PFSK-1 (cell line): Measurements from ENCODE around the gene GBF1.

Experiments
- FOXP2 ChIP-seq: optimal IDR thresholded peaks from 2 replicates; pipeline ENCODE3; 2011; ENCODE audit warnings: borderline replicate concordance, control low read depth, inconsistent platforms; ENCODE audit not compliant: insufficient read depth; ENCODE audit errors: extremely low read length, extremely low read depth
- POLR2AphosphoS5 ChIP-seq: IDR thresholded peaks from 2 replicates; pipeline ENCODE4 v1.6.1; 2012; ENCODE audit warnings: low read depth, mild to moderate bottlenecking, control low read depth, low read length, moderate library complexity
- REST ChIP-seq, 2 experiments: IDR thresholded peaks; 2 replicates each; pipeline versions ENCODE4 v1.6.1 to v1.8.0; 2011 to 2012; ENCODE audit warnings: low read depth in 2 of 2, low read length in 2 of 2, control low read depth in 1 of 2, inconsistent platforms in 1 of 2, mild to moderate bottlenecking in 1 of 2, moderate library complexity in 1 of 2; ENCODE audit not compliant: insufficient read depth in 1 of 2
- SIN3A ChIP-seq: IDR thresholded peaks from 2 replicates; pipeline ENCODE4 v1.6.1; 2012; ENCODE audit warnings: mild to moderate bottlenecking, low read length, moderate library complexity, borderline replicate concordance; ENCODE audit not compliant: insufficient read depth
- TAF1 ChIP-seq: IDR thresholded peaks from 2 replicates; pipeline ENCODE4 v1.6.1; 2012; ENCODE audit warnings: low read length, control low read depth, borderline replicate concordance; ENCODE audit not compliant: insufficient read depth

Gene GBF1

GRCh38 chr10:102240467-102241031, 4.8 kb upstream of the GBF1 start:
- no peak for TF ChIP-seq TAF1
- TF ChIP-seq REST (IDR thresholded peaks at IDR 0.05; ENCODE audit: insufficient read depth in 1 of 2, low read depth in 2 of 2, low read length in 2 of 2), result no peak
- no peak for TF ChIP-seq SIN3A

GRCh38 chr10:102241032-102241443, 4.3 kb upstream of the GBF1 start:
- no peak for TF ChIP-seq SIN3A

DNA sequence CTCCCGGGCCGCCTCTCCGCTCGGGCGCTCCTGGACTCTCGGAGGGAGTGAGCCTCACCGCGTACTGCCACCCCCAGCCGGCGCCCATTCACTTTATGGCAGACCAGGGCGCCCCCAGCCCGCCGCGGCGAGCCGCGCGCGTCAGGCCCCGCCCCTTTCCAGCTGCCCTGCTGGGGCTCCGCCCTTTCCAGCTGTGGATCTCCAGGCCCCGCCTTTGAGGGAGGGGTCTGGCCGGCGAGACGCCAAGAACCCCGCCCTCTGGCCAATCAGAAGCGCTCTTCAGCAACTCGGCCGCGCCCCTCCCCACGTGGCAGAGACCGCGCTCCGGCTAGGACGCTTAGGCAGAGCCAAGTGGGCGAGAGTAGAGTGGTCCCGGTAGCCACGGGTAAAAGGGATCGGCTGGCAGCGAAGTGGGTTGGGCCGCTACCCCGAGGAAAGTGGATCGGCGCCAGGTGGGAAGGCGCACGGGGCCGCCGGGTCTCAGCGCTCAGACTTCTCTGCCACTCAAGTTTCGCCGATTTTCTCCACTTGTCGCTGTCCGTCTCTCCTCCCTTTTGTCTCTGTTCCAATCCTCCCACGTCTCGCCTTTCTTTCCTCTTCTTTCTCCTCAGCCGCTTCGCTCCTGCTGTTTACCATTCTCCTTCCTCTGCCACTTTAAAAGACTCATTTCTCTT, 3.8 kb upstream of the GBF1 start, which contains the start of gene PITX3:
Gene PITX3 (minus strand): TSS at position 69 of the 674 bp plus-strand sequence. CDS start 9,432 bp downstream, outside the sequence.
- TF ChIP-seq REST (IDR thresholded peaks at IDR 0.05; ENCODE audit: insufficient read depth in 1 of 2, low read depth in 2 of 2, low read length in 2 of 2) (peak in 1 of 2 experiments; percentile 62; a peak in 2 of 4 replicates), TAF1 (no peak), POLR2AphosphoS5 (no peak), FOXP2 (no peak), SIN3A (peak; percentile 84; the same call in 1 of the 2 replicates)

DNA sequence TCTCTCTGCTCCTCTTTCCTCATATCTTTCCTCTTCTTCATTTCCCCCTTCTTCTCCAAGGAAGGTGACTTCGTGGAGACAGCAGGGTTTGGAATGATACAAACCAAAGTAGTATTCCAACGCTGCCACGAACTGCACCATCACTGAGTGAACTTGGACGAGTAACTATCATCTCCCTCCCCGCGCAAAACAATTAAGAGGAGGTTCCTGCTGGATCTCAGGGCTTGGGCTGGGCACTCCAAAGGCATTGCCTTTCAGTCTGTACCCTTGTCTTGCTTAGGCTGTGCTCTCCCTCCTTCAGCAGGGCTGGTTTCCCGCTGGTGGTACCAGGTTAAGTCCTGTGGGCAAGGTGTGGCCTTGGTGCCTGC, 3.2 kb upstream of the GBF1 start:
- no peak for TF ChIP-seq REST (IDR thresholded peaks at IDR 0.05; ENCODE audit: insufficient read depth in 1 of 2, low read depth in 2 of 2, low read length in 2 of 2)
- no peak for TF ChIP-seq POLR2AphosphoS5
- no peak for TF ChIP-seq FOXP2
- TF ChIP-seq SIN3A, result no peak
- TF ChIP-seq TAF1, result no peak

DNA sequence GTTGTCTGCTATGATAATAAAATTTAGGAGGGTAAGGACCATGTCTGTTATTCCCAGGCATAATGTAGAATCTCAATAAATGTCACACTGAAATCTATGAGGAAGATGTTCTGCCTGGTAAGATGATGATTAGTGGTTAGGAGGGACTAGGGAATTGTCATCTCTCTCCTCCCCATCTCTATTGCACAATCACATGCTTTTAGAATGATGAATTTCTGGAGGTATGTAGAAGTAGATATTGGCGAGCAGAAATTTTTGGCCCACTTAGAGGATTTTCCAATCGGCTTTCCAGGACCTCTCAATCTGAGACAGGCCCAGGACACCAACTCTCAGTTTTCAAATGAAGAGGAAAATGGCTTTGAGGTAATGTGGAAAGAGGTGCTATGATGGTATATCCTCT, 2.0 kb upstream of the GBF1 start:
- TF ChIP-seq FOXP2, result no peak

DNA sequence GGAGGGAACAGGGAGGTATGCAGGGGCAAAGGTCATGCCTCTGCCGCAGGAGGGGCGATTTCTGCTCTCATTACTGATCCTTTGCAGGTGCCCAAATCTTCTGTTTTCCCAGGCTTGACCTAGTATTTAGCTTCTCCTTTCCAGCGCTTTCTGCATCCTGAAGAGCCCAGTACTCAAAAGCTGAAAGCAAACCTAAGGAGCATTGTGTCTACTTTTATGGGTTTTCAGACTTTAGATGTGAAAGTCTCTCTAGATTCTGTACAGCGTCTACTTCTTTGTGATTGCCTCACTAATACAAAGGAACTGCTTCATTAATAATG, 560 bp downstream of the GBF1 start:
- TF ChIP-seq SIN3A (no peak), POLR2AphosphoS5 (no peak), TAF1 (no peak)

- TF ChIP-seq FOXP2 (no peak), REST (IDR thresholded peaks at IDR 0.05; ENCODE audit: insufficient read depth in 1 of 2, low read depth in 2 of 2, low read length in 2 of 2) (no peak), SIN3A (no peak), TAF1 (no peak), POLR2AphosphoS5 (no peak)
Observed at GRCh38 chr10:102246261-102246660, 929 bp downstream of the GBF1 start.
